Psoas muscle (tissue), 8 donors: Measurements from ENCODE around the gene ZBTB46. TPM values are rescaled to one million over a fixed set of nuclear protein-coding genes. Genes with fewer than 3 reads are reported as not detected.

ENCODE experiments used
- ATAC-seq, 4 donors: fragments of 200-7000 bp; cut with Tn5 transposase; one replicate each; pipeline ENCODE4 v1.9.1; 2020; ENCODE audit warnings: moderate library complexity in 3 of 4, mild to moderate bottlenecking in 2 of 4
- DNase-seq, 2 donors: peaks; one replicate each; pipeline ENCODE4 v3.0.0-alpha.2; 2020
- H3K27ac ChIP-seq: fragments of 200-600 bp; one replicate; pipeline ENCODE4 v1.8.0; 2022
- H3K27me3 ChIP-seq, 3 donors: fragments of 200-600 bp in 1 of 3; one replicate each; pipeline versions ENCODE4 v1.6.1 to v1.8.0; 2013 to 2022; ENCODE audit warnings: low read length in 2 of 3, mild to moderate bottlenecking in 2 of 3, moderate library complexity in 1 of 3; ENCODE audit not compliant: insufficient read depth in 3 of 3
- H3K36me3 ChIP-seq, 2 donors: fragments of 200-600 bp in 1 of 2; one replicate each; pipeline versions ENCODE4 v1.6.1 to v1.8.0; 2013 to 2022; ENCODE audit warnings: low read depth in 1 of 2, mild to moderate bottlenecking in 1 of 2, moderate library complexity in 1 of 2; ENCODE audit not compliant: insufficient read depth in 1 of 2
- H3K4me1 ChIP-seq: fragments of 200-600 bp; one replicate; pipeline ENCODE4 v1.8.0; 2022
- H3K4me3 ChIP-seq: fragments of 200-600 bp; one replicate; pipeline ENCODE4 v1.8.0; 2022; ENCODE audit warnings: mild to moderate bottlenecking
- H3K9me3 ChIP-seq: fragments of 200-600 bp; one replicate; pipeline ENCODE4 v1.8.0; 2022
- WGBS, 3 donors: extraction: QIAGEN DNeasy Blood & Tissue Kit; methylation state at CpG; one replicate each; pipeline versions ENCODE4 v1.1.6 to v1.1.7; 2013; 5-methylcytosine and 5-hydroxymethylcytosine counted together
- intact Hi-C, 2 donors: fragments of 100-400 bp; cut with DNase I; formaldehyde crosslinking; loops; one replicate each; pipeline versions ENCODE4 v1.11.0 to v1.14.2; 2022
- polyA plus RNA-seq, 3 donors: library from polyadenylated mRNA; stranded (reverse); fragments of 200-250 nt; gene quantifications; one replicate each; pipeline ENCODE4 v1.2.3, GENCODE V29; 2013
- total RNA-seq, 4 donors: library from RNA; stranded (reverse); fragmentation: NEBNext Ultra II Directional in 2 of 4; extraction: Animal tissue kit (Norgen Biotek cat#: 25700) in 2 of 4; gene quantifications; one replicate each; pipeline versions ENCODE4 v1.2.1 to v1.2.4, GENCODE V29; 2021 to 2023
- TF ChIP-seq, protein P1 (sequence below): fragments of 200-600 bp; IDR thresholded peaks from one replicate; pipeline ENCODE4 v1.8.0; 2022; ENCODE audit warnings: antibody characterized with exemption
- donor health status: healthy with polysubstance abuse.
- donor health status: DM: no; HTN: no; CAD: no; lungs with moderate emphysema.
- donor health status: Bipolar disorder and iron deficiency.
- donor health status: healthy.
- donor health status: DM: yes; HTN: yes; CAD: no.
- donor health status: DM: no; HTN: no; CAD: no.
- donor health status: DM: no; HTN: no; CAD: no.
- donor health status: DM: yes; HTN: yes; CAD: no.

ZBTB46 gene
- total and polyA plus RNA-seq, 7 donors = 1.3 to 6.4 (median 4.5) TPM

DNA sequence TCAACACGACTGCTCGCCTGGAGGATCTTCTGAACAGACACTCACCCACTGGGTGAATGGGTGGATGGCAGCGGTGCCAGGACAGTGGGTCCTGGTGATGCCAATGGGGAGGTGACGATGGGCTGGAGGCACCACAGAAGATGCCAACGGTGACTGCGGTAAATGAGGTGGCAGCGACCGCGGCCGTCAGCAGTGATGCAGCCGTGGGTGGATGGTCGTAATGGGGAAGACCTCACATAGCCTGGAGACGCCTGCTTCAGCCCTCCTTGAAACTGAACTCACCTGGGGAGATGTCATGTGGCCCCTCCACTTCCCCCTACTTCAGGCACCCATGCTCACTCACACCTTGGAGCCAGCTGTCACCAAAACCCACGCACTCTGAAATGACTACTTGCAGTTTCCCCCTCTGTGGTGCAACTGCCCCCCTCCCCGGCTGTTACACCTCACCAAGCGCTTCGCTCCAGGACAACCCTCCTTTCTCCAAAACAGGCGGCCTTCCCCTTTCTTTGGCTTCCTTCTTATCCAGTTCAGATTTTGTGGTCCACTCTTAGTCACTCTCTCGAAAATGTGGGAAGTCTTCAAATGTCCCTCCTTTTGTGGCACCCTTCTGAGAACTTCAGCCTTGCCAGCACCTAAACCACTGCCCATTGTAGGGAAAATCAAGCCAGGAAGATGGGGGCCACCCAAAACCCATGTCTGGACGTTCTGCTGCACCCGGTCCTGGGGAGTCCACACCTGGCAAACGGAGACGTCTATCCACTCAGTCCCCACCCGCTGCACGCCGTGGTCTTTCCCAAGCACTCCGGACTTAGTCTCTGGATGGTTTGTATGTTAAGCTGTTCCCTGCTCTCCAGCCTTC lies 19.9 kb upstream of the ZBTB46 start:
- intact Hi-C loops = no loop called here
- TF ChIP-seq, protein P1, sequence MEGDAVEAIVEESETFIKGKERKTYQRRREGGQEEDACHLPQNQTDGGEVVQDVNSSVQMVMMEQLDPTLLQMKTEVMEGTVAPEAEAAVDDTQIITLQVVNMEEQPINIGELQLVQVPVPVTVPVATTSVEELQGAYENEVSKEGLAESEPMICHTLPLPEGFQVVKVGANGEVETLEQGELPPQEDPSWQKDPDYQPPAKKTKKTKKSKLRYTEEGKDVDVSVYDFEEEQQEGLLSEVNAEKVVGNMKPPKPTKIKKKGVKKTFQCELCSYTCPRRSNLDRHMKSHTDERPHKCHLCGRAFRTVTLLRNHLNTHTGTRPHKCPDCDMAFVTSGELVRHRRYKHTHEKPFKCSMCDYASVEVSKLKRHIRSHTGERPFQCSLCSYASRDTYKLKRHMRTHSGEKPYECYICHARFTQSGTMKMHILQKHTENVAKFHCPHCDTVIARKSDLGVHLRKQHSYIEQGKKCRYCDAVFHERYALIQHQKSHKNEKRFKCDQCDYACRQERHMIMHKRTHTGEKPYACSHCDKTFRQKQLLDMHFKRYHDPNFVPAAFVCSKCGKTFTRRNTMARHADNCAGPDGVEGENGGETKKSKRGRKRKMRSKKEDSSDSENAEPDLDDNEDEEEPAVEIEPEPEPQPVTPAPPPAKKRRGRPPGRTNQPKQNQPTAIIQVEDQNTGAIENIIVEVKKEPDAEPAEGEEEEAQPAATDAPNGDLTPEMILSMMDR = no peak
- no peak for ATAC-seq
- Histone ChIP-seq H3K36me3 (no peaks in the 10 kb centered on the region), H3K4me3 (no peak overlapping the region), H3K4me1 (peaks cover 19% of the 10 kb centered on the region), H3K27ac (no peak overlapping the region), H3K9me3 (no peaks in the 10 kb centered on the region), H3K27me3 (peaks cover 0 to 30% (median 0%) of the 10 kb centered on the region in 3 donors)
- 73 to 88% (median 78%) methylated on average over 27 of the region's 27 CpGs for WGBS, 3 donors
- peak in 1 of 2 donors; percentile 4 for DNase-seq

DNA sequence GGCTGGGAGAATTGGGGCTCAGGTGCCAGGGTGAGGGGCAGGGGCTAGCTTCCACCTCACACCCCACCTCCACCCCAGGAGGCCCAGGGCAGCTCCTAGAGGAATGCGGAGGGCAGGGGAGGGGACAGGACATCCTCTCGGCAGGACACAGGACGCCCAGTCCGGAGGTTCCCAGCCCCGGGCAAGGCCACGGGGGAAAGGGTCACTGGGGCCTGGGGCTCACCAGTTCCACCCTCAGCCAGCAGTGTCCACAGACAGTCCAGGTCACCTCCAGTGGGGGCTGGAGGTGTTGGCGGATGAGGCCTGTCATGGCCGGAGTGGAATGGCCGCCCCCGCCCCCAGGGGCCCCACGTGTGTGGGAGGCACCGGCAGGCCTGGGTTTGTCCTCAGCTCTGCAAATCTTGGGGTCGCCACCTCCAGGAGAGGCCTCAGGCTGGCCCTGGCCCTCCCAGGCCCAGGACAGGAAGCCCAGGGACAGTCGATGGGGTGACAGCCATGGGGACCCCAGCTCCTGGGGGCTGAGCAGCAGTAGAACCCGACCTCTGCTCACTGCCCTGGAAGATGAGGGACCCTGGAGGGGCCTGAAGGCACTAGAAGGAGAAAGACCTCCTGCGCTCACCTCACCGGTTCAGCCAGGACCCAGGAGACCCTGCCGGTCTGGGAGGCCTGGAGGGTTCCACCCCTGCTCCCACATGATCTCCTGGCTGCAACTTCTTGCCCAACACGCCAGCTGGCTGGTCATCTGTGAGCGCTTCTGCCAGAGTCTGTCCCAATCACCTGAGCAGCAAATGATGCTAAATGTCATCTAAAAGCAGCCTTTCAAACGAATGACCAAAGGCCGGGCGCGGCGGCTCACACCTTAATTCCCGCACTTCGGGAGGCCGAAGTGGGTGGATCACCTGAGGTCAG lies 17.2 kb upstream of the ZBTB46 start:
- Histone ChIP-seq H3K4me3 (peak overlapping the region; percentile 32), H3K27me3 (peaks cover 0 to 6% (median 0%) of the 10 kb centered on the region in 3 donors), H3K27ac (peak overlapping the region; percentile 72), H3K4me1 (peaks cover 9% of the 10 kb centered on the region), H3K9me3 (no peaks in the 10 kb centered on the region), H3K36me3 (no peaks in the 10 kb centered on the region)
- WGBS, 3 donors = 43 to 54% (median 51%) methylated on average over 27 to 28 of the region's 28 CpGs
- intact Hi-C loops = no loop called here
- no peak for DNase-seq
- TF ChIP-seq, protein P1 = no peak
- peak; percentile 57 to 78 (median 70) for ATAC-seq

DNA sequence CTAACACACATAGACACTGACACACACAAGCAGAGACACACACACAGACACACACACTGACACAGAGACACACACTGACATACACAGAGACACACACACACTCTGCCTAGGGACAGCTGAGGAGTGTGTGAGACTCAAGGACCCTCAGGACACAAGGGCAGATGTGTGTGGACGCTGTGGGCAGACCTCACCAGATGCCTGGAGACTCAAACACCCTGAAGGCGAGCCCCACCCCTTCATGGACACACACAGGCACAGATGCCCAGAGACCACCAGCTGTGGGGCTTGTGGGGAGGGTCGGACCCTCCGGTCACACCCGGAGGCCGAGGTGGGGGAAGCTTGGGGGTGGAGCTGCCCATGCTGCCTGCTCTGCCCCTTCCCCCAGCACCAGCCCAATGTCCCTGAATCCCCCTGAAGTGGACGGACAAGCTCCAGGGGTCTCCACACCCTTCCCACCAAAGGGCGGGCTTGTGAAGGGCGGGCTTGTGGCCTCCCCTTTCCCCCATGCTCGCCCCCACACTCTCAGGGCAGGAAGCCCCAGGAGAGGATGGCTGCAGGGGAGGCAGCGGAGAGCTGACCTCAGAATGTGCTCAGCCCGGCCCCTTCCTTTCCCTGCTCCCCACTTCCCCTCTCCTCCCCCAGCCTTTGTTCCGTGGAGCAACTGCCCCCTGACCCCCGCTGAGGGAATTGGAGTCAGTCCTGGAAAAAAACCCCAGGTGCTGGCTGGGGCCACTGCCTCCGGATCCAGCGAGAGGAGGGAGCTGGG lies 16.4 kb upstream of the ZBTB46 start:
- no peaks in the 10 kb centered on the region for H3K9me3 ChIP-seq
- ATAC-seq (peak in 3 of 4 donors; percentile 17 to 37 (median 22)), DNase-seq (no peak)
- TF ChIP-seq, protein P1 = no peak
- H3K27ac ChIP-seq = peak overlapping the region; percentile 72
- peak overlapping the region; percentile 32 for H3K4me3 ChIP-seq
- H3K36me3 ChIP-seq = no peaks in the 10 kb centered on the region
- H3K4me1 ChIP-seq = peaks cover 9% of the 10 kb centered on the region
- 23 to 51% (median 41%) methylated on average over 16 of the region's 16 CpGs for WGBS, 3 donors
- peaks cover 0 to 6% (median 0%) of the 10 kb centered on the region in 3 donors for H3K27me3 ChIP-seq
- intact Hi-C loops = no loop called here

DNA sequence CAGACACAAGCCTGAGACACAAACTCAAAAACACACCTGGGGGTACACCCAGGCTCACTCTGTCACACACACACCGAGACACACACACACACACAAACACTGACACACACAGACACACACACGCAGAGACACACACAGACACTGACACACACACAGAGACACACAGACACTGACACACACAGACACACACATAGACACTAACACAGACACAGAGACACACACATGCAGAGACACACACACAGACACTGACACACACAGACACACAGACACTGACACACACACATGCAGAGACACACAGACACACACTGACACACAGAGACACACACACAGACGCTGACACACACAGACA lies 15.8 kb upstream of the ZBTB46 start:
- intact Hi-C loops = no loop called here
- 47 to 54% (median 54%) methylated on average over 2 to 3 of the region's 3 CpGs for WGBS, 3 donors
- Histone ChIP-seq H3K27me3 (peaks cover 0 to 6% (median 0%) of the 10 kb centered on the region in 3 donors), H3K9me3 (no peaks in the 10 kb centered on the region), H3K36me3 (no peaks in the 10 kb centered on the region), H3K4me3 (no peak overlapping the region), H3K27ac (peak overlapping the region; percentile 72), H3K4me1 (peaks cover 9% of the 10 kb centered on the region)
- TF ChIP-seq, protein P1 = no peak
- no peak for DNase-seq
- no peak for ATAC-seq
